ENCODE results near the gene CUL5. TPM values are rescaled to one million over a fixed set of nuclear protein-coding genes. Genes with fewer than 3 reads are reported as not detected.

The CUL5 gene
- total RNA-seq, 4 donors from 2014 or later: 40.6 to 83.5 (median 66.5) TPM

DNA sequence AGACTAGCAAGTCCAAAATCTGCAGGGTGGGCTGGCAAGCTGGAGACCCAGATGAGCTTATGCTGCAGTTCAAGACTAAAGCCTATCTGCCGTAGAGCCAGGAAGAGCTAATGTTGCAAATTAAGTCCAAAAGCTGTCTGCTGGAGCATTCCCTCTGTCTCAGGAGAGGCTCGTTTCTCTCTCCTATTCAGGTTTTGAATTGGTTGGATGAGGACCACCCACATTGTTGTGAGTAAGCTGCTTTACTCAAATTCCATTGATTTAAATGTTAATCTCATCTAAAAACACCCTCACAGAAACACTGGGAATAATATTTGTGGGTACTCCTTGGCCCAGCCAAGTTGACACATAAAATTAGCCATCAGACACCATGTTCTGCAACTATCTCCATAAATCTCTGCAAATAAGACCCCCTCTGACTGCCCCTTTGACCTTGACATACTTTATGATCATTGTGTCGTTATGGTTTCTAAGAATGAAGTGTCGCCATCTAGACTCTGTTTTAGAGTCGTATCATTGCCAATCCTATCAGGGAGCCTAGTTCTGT, 16.8 kb upstream of the CUL5 start:
- DNase-seq (no peak), ATAC-seq (no peak)
- in situ Hi-C loops (cut with MboI; ENCODE audit: low sequenced_read_pairs in 4 of 4): no loop called here
- no peaks in the 10 kb centered on the region for H3K9me3 ChIP-seq
- H3K27me3 ChIP-seq: peaks cover 0 to 3% (median 0%) of the 10 kb centered on the region in 3 donors
- no peaks in the 10 kb centered on the region for H3K36me3 ChIP-seq
- no peaks in the 10 kb centered on the region for H3K4me1 ChIP-seq
- H3K27ac ChIP-seq: no peak overlapping the region
- H3K4me3 ChIP-seq: no peak overlapping the region
- intact Hi-C loops (cut with DNase I; ENCODE audit: low total_unique reads): no loop called here
- TF ChIP-seq, protein P1, sequence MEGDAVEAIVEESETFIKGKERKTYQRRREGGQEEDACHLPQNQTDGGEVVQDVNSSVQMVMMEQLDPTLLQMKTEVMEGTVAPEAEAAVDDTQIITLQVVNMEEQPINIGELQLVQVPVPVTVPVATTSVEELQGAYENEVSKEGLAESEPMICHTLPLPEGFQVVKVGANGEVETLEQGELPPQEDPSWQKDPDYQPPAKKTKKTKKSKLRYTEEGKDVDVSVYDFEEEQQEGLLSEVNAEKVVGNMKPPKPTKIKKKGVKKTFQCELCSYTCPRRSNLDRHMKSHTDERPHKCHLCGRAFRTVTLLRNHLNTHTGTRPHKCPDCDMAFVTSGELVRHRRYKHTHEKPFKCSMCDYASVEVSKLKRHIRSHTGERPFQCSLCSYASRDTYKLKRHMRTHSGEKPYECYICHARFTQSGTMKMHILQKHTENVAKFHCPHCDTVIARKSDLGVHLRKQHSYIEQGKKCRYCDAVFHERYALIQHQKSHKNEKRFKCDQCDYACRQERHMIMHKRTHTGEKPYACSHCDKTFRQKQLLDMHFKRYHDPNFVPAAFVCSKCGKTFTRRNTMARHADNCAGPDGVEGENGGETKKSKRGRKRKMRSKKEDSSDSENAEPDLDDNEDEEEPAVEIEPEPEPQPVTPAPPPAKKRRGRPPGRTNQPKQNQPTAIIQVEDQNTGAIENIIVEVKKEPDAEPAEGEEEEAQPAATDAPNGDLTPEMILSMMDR (IDR thresholded peaks at IDR 0.05 in 4 of 5, conservative IDR thresholded peaks at IDR 0.05 in 1 of 5): no peak
- TF ChIP-seq POLR2A (IDR thresholded peaks at IDR 0.05): no peak

DNA sequence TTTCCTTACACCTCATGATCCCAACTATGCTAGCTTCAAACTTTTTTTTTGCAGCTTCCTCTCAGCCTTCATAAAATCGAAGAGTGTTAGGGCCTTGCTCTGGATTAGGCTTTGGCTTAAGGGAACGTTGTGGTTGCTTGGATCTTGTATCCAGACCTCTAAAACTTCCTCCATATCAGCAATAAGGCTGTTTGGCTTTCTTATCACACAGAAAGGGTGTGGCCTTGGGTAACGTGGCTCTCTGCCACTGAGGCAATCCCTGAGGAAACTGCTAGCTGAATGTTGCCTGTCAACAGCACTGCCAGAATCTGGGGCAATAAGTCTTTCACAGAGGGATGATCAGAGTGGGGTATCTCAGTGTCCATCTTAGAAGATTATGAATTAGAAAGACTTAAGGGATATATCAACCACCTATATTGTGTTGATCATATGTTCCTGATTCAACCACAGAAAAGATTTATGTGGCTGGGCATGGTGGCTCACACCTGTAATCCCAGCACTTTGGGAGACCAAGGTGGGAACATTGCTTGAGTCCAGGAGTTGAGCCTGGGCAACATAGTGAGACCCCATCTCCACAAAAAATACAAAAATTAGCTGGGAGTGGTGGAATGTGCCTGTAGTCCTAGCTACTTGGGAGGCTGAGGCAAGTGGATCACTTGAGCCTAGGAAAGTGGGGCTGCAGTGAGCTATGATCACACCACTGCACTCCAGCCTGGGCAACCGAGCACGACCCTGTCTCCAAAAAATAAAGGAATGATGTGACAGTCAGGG, 12.5 kb upstream of the CUL5 start:
- intact Hi-C loops (cut with DNase I; ENCODE audit: low total_unique reads) (no loop called here), in situ Hi-C loops (cut with MboI; ENCODE audit: low sequenced_read_pairs in 4 of 4) (no loop called here)
- H3K4me3 ChIP-seq: no peak overlapping the region
- no peak for TF ChIP-seq POLR2A (IDR thresholded peaks at IDR 0.05)
- TF ChIP-seq, protein P1 (IDR thresholded peaks at IDR 0.05 in 4 of 5, conservative IDR thresholded peaks at IDR 0.05 in 1 of 5): no peak
- ATAC-seq (no peak), DNase-seq (no peak)
- no peaks in the 10 kb centered on the region for H3K4me1 ChIP-seq
- H3K27me3 ChIP-seq: peaks cover 0 to 3% (median 0%) of the 10 kb centered on the region in 3 donors
- no peak overlapping the region for H3K27ac ChIP-seq
- H3K36me3 ChIP-seq: no peaks in the 10 kb centered on the region
- H3K9me3 ChIP-seq: no peaks in the 10 kb centered on the region

DNA sequence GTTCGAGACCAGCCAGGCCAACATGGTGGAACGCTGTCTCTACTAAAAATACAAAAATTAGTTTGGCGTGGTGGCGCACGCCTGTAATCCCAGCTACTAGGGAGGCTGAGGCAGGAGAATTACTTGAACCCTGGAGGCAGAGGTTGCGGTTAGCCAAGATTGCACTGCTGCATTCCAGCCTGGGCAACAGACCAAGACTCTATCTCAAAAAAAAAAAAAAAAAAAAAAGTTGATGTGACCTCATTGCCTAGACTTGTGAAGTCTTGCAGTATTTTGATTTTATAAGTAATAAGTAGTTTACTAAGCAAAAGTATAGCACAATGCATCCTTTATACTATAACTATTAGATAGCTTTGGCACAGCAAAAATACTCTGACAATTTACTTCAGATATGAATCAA, 9.9 kb upstream of the CUL5 start:
- H3K4me3 ChIP-seq: no peak overlapping the region
- in situ Hi-C loops (cut with MboI; ENCODE audit: low sequenced_read_pairs in 4 of 4) (no loop called here), intact Hi-C loops (cut with DNase I; ENCODE audit: low total_unique reads) (no loop called here)
- no peak for ATAC-seq
- H3K4me1 ChIP-seq: no peaks in the 10 kb centered on the region
- H3K9me3 ChIP-seq: no peaks in the 10 kb centered on the region
- no peak for TF ChIP-seq POLR2A (IDR thresholded peaks at IDR 0.05)
- TF ChIP-seq, protein P1 (IDR thresholded peaks at IDR 0.05 in 4 of 5, conservative IDR thresholded peaks at IDR 0.05 in 1 of 5): no peak
- H3K36me3 ChIP-seq: no peaks in the 10 kb centered on the region
- no peak overlapping the region for H3K27ac ChIP-seq
- no peaks in the 10 kb centered on the region for H3K27me3 ChIP-seq
- no peak for DNase-seq

DNA sequence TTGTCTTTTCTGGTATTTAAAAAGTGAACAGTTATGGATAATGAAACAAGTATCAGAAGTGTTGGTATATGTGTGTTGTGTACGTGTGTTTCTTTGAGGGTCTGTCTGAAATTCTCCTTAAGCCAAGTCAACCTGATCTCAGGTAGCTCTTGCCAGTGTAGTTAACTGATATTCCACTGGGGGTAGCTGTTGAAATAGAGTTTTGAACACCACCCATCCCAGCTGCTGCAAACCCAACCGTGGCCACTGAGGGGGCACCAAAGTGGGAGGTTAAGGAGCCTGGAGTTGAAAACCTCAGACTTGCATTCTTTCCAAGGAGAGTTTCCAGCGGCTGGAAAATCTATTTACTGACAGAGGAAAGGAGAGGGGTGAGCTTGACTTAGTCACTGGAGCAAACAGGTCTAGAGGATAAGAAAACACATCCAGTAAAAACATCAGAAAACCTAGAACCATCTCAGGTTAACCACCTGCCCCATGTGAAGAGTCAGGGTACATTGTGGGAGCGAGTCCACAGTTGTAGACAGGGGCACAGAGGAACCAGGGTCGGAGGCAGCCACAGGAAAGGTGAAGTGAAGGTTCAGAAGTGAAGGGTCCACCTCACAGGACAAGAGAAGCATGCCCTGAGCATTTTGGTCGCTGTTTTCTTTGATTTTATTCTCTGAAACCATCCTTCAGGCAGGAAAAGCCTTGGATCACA, 8.8 kb upstream of the CUL5 start:
- DNase-seq (no peak), ATAC-seq (peak; percentile 58 to 62)
- TF ChIP-seq, protein P1 (IDR thresholded peaks at IDR 0.05 in 4 of 5, conservative IDR thresholded peaks at IDR 0.05 in 1 of 5): peak in 4 of 5 experiments; percentile 44 to 60 (median 45)
- no peak for TF ChIP-seq POLR2A (IDR thresholded peaks at IDR 0.05)
- in situ Hi-C loops (cut with MboI; ENCODE audit: low sequenced_read_pairs in 4 of 4): loop anchor here in 1 of 4 donors (10.0 to 25.0 kb wide), 2 partner anchors 225 to 662 kb away; partner anchors contain the start of genes ATM, DDX10 and NPAT
- Histone ChIP-seq H3K36me3 (no peaks in the 10 kb centered on the region), H3K4me3 (no peak overlapping the region), H3K27ac (no peak overlapping the region), H3K27me3 (no peaks in the 10 kb centered on the region), H3K4me1 (no peaks in the 10 kb centered on the region), H3K9me3 (no peaks in the 10 kb centered on the region)
- intact Hi-C loops (cut with DNase I; ENCODE audit: low total_unique reads): loop anchor here (10.0 kb wide), 1 partner anchor 665 kb away; the partner anchor contains the start of gene DDX10

Data from gastrocnemius medialis (tissue), 4 donors.